ENCODE results near the gene GREB1. TPM values are rescaled to one million over a fixed set of nuclear protein-coding genes. Genes with fewer than 3 reads are reported as not detected.

GREB1 gene
- polyA plus RNA-seq (2012; rRNA removed) = 2.7 and 2.9 TPM in 2 replicates
- 2.2 and 3.6 TPM in 2 replicates for polyA plus RNA-seq (2012; cell fraction: cytosol; rRNA removed)
- polyA plus RNA-seq (2012; cell fraction: nucleus; rRNA removed) = 5.0 and 7.1 TPM in 2 replicates

- ChIA-PET POLR2A (no interaction called here), CTCF (interaction anchor here (0.9 to 2.9 kb wide), 15 partner anchors 9 to 88 kb away, joined by 3 to 18 read pairs (median 4); no protein-coding TSS in a partner anchor)
- Histone ChIP-seq H3K27ac (ENCODE audit: low read depth in 2 of 2, low read length in 1 of 2) (no peak within 1 kb of the TSS), H3K4me2 (no peak within 1 kb of the TSS), H3K27me3 (ENCODE audit: insufficient read depth) (no peaks in the 10 kb centered on the region; the same call in 1 of the 2 replicates), H3K4me3 (ENCODE audit: low read depth in 2 of 2, low read length in 1 of 2) (no peak within 1 kb of the TSS), H3K9me2 (no peaks in the 10 kb centered on the region), H3K9ac (no peak within 1 kb of the TSS), H3K9me3 (no peaks in the 10 kb centered on the region), H3K79me2 (ENCODE audit: insufficient read depth) (no peaks in the 10 kb centered on the region), H3K36me3 (replicated peaks in 1 of 2; ENCODE audit: control insufficient read depth in 1 of 2, insufficient read depth in 2 of 2, low read length in 1 of 2) (no peaks in the 10 kb centered on the region), H3F3A (replicated peaks; ENCODE audit: insufficient read depth) (no peaks in the 10 kb centered on the region), H4K20me1 (ENCODE audit: insufficient read depth) (no peaks in the 10 kb centered on the region), H3K4me1 (ENCODE audit: control insufficient read depth in 1 of 2, insufficient read depth in 2 of 2, low read depth in 1 of 2, low read length in 1 of 2) (peaks cover 0 to 23% of the 10 kb centered on the region in 2 experiments; a peak in 2 of 4 replicates), H2AFZ (ENCODE audit: low read depth) (no peak within 1 kb of the TSS)
- no peak for DNase-seq
- no peak for TF ChIP-seq JUND (IDR thresholded peaks at IDR 0.05)
- no peak for TF ChIP-seq YY1 (IDR thresholded peaks at IDR 0.05; ENCODE audit: low read depth)
- no peak for TF ChIP-seq TCF12 (IDR thresholded peaks at IDR 0.05)
- TF ChIP-seq ZBTB33 (IDR thresholded peaks at IDR 0.05; ENCODE audit: borderline replicate concordance, low read depth) = no peak
- TF ChIP-seq ELF1 (IDR thresholded peaks at IDR 0.05) = no peak
- TF ChIP-seq SIN3A (IDR thresholded peaks at IDR 0.05; ENCODE audit: borderline replicate concordance, low read depth, low read length) = no peak
- TF ChIP-seq GABPA (IDR thresholded peaks at IDR 0.05; ENCODE audit: low read depth) = no peak
- WGBS (ENCODE audit: low lambda C conversion rate) = 66% methylated on average over 9 of the region's 9 CpGs
Observed at GRCh38 chr2:11533278-11534070, at the start of gene GREB1. Gene GREB1, plus strand, starts transcription at chr2:11534045. Its CDS starts 22,570 bp downstream, at chr2:11556615.

GRCh38 chr2:11488809-11489208 is 45.0 kb upstream of the GREB1 start:
- Histone ChIP-seq H3F3A (replicated peaks; ENCODE audit: insufficient read depth) (no peaks in the 10 kb centered on the region), H3K9me2 (no peaks in the 10 kb centered on the region), H3K79me2 (ENCODE audit: insufficient read depth) (no peaks in the 10 kb centered on the region), H4K20me1 (ENCODE audit: insufficient read depth) (no peaks in the 10 kb centered on the region), H3K4me2 (no peak overlapping the region), H3K4me1 (ENCODE audit: control insufficient read depth in 1 of 2, insufficient read depth in 2 of 2, low read depth in 1 of 2, low read length in 1 of 2) (peaks cover 0 to 20% of the 10 kb centered on the region in 2 experiments; a peak in 2 of 4 replicates), H3K27me3 (ENCODE audit: insufficient read depth) (peaks cover 17% of the 10 kb centered on the region; the same call in 1 of the 2 replicates), H3K27ac (ENCODE audit: low read depth in 2 of 2, low read length in 1 of 2) (no peak overlapping the region), H3K36me3 (replicated peaks in 1 of 2; ENCODE audit: control insufficient read depth in 1 of 2, insufficient read depth in 2 of 2, low read length in 1 of 2) (no peaks in the 10 kb centered on the region), H2AFZ (ENCODE audit: low read depth) (no peak overlapping the region), H3K4me3 (ENCODE audit: low read depth in 2 of 2, low read length in 1 of 2) (no peak overlapping the region), H3K9me3 (no peaks in the 10 kb centered on the region), H3K9ac (no peak overlapping the region)
- no peak for DNase-seq
- ChIA-PET CTCF (interaction anchor here (1.8 to 13.2 kb wide), 2 partner anchors 11 to 94 kb away, joined by 8 to 708 read pairs; no protein-coding TSS in a partner anchor), POLR2A (no interaction called here)
- TF ChIP-seq JUND (IDR thresholded peaks at IDR 0.05) (no peak), CHD2 (IDR thresholded peaks at IDR 0.05; ENCODE audit: low read length, partially characterized antibody) (no peak), NFIC (IDR thresholded peaks at IDR 0.05; ENCODE audit: borderline replicate concordance) (no peak), GATA2 (CRISPR knock-in tag; IDR thresholded peaks at IDR 0.05) (no peak), TEAD4 (IDR thresholded peaks at IDR 0.05; ENCODE audit: borderline replicate concordance, insufficient read depth) (no peak), EZH2phosphoT487 (IDR thresholded peaks at IDR 0.05; ENCODE audit: borderline replicate concordance, low read depth) (no peak), RAD21 (IDR thresholded peaks at IDR 0.05; ENCODE audit: low read length) (no peak), YY1 (IDR thresholded peaks at IDR 0.05; ENCODE audit: low read depth) (no peak), USF1 (IDR thresholded peaks at IDR 0.05; ENCODE audit: borderline replicate concordance, low read depth) (no peak), IRF3 (IDR thresholded peaks at IDR 0.05; ENCODE audit: low read depth, low read length) (no peak), TCF12 (IDR thresholded peaks at IDR 0.05) (no peak), FOSL2 (IDR thresholded peaks at IDR 0.05; ENCODE audit: borderline replicate concordance, low read depth) (no peak), PBX3 (IDR thresholded peaks at IDR 0.05) (no peak), SMC3 (IDR thresholded peaks at IDR 0.05; ENCODE audit: low read depth, low read length) (no peak), USF2 (IDR thresholded peaks at IDR 0.05; ENCODE audit: borderline replicate concordance, low read depth, low read length) (no peak), RFX5 (IDR thresholded peaks at IDR 0.05; ENCODE audit: low read length) (no peak)
- WGBS (ENCODE audit: low lambda C conversion rate) = 59% methylated on average over 3 of the region's 3 CpGs
